SHP77 treated with DMSO at 0.1 percent for 48 hours (cell line): ENCODE data around the gene UBE2L5.

Experiments
- DNase-seq: peaks from one replicate; lab custom pipeline; 2025; lab: John Stamatoyannopoulos, UW

UBE2L5 gene

GRCh38 chr13:30477346-30478195 lies 55.3 kb downstream of the UBE2L5 start:
- no peak for DNase-seq
